ENCODE measurements around the gene SETD1A.

Gene SETD1A

GRCh38 chr16:30989469-30990047, 32.0 kb downstream of the SETD1A start:
- no peak overlapping the region for H3K4me3 ChIP-seq
- peaks cover 0 to 13% (median 0%) of the 10 kb centered on the region in 3 donors for H3K36me3 ChIP-seq
- no peak overlapping the region for H3K27ac ChIP-seq
- TF ChIP-seq, protein P1, sequence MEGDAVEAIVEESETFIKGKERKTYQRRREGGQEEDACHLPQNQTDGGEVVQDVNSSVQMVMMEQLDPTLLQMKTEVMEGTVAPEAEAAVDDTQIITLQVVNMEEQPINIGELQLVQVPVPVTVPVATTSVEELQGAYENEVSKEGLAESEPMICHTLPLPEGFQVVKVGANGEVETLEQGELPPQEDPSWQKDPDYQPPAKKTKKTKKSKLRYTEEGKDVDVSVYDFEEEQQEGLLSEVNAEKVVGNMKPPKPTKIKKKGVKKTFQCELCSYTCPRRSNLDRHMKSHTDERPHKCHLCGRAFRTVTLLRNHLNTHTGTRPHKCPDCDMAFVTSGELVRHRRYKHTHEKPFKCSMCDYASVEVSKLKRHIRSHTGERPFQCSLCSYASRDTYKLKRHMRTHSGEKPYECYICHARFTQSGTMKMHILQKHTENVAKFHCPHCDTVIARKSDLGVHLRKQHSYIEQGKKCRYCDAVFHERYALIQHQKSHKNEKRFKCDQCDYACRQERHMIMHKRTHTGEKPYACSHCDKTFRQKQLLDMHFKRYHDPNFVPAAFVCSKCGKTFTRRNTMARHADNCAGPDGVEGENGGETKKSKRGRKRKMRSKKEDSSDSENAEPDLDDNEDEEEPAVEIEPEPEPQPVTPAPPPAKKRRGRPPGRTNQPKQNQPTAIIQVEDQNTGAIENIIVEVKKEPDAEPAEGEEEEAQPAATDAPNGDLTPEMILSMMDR (IDR thresholded peaks at IDR 0.05) = no peak
- no peaks in the 10 kb centered on the region for H3K9me3 ChIP-seq
- H3K4me1 ChIP-seq = peaks cover 0 to 15% (median 11%) of the 10 kb centered on the region in 4 donors
- intact Hi-C loops (cut with DNase I; ENCODE audit: low total_unique reads) = loop anchor here (5.0 to 10.0 kb wide), 4 partner anchors 83 to 885 kb away; partner anchors contain the start of genes ZNF267, ZNF646 and ZNF668
- DNase-seq = no peak
- no peaks in the 10 kb centered on the region for H3K27me3 ChIP-seq

DNA sequence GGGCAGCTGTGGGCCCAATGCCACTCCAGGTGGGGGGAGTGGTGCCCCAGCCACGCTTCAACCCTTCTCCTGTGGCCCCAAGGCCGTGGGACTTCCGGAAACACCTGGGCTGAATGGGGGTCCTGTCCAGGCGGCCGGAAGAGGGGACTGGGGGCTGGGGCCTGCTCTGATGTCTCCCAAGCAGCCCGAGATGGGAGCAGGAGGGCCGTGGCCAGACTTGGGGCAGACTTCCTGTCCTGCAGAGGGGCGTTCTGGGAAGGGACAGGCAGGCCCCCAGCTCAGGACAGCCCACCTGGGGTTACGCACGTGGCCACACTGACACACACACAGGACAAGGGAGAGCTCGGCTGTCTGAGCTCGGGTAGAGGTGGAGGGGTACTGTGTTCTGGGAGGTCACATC, 32.6 kb downstream of the SETD1A start:
- Histone ChIP-seq H3K36me3 (peaks cover 0 to 10% (median 0%) of the 10 kb centered on the region in 3 donors), H3K9me3 (no peaks in the 10 kb centered on the region), H3K4me1 (peaks cover 0 to 13% (median 8%) of the 10 kb centered on the region in 4 donors), H3K27ac (no peak overlapping the region), H3K4me3 (no peak overlapping the region), H3K27me3 (no peaks in the 10 kb centered on the region)
- no peak for DNase-seq
- intact Hi-C loops (cut with DNase I; ENCODE audit: low total_unique reads) = no loop called here
- TF ChIP-seq, protein P1 (IDR thresholded peaks at IDR 0.05) = no peak

DNA sequence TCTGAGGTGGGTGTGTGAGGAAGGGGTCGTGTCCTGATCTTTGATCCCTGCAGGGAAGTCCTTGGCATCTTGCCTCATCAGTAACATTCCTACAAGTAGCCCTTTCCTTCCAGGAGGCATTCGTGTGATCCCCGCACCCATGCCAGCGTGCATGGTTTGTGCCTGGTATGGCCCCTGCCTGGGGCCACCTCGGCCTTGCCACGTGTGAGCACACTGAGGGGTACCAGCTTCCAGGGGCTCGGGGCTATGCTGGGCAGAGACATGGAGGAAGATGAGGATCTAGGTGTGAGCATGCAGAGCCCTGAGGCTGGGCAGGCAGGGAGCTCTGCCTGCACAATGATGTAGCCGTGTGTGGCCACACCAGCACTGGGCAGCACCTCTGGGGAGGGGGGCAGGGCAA, 33.5 kb downstream of the SETD1A start:
- intact Hi-C loops (cut with DNase I; ENCODE audit: low total_unique reads) = no loop called here

GRCh38 chr16:30992276-30992780, 34.8 kb downstream of the SETD1A start:
- TF ChIP-seq, protein P1 (IDR thresholded peaks at IDR 0.05) = no peak
- Histone ChIP-seq H3K27me3 (no peaks in the 10 kb centered on the region), H3K9me3 (no peaks in the 10 kb centered on the region), H3K36me3 (peaks cover 0 to 10% (median 0%) of the 10 kb centered on the region in 3 donors), H3K27ac (no peak overlapping the region), H3K4me1 (peaks cover 0 to 11% (median 4%) of the 10 kb centered on the region in 4 donors), H3K4me3 (no peak overlapping the region)
- no peak for DNase-seq
- intact Hi-C loops (cut with DNase I; ENCODE audit: low total_unique reads) = no loop called here

More for the DNA sequence above, 33.5 kb downstream of the SETD1A start:
- no peak overlapping the region for H3K27ac ChIP-seq
- no peaks in the 10 kb centered on the region for H3K9me3 ChIP-seq
- peaks cover 0 to 10% (median 0%) of the 10 kb centered on the region in 3 donors for H3K36me3 ChIP-seq
- no peaks in the 10 kb centered on the region for H3K27me3 ChIP-seq
- H3K4me1 ChIP-seq = peaks cover 0 to 4% (median 0%) of the 10 kb centered on the region in 4 donors
- TF ChIP-seq, protein P1 (IDR thresholded peaks at IDR 0.05) = no peak
- H3K4me3 ChIP-seq = no peak overlapping the region
- DNase-seq = no peak

GRCh38 chr16:30992931-30993816, 35.6 kb downstream of the SETD1A start:
- no peaks in the 10 kb centered on the region for H3K9me3 ChIP-seq
- peaks cover 0 to 19% (median 12%) of the 10 kb centered on the region in 4 donors for H3K4me1 ChIP-seq
- peaks cover 0 to 2% (median 0%) of the 10 kb centered on the region in 3 donors for H3K36me3 ChIP-seq
- H3K27ac ChIP-seq = no peak overlapping the region
- H3K4me3 ChIP-seq = no peak overlapping the region
- DNase-seq = no peak
- TF ChIP-seq, protein P1 (IDR thresholded peaks at IDR 0.05) = no peak
- H3K27me3 ChIP-seq = no peaks in the 10 kb centered on the region
- intact Hi-C loops (cut with DNase I; ENCODE audit: low total_unique reads) = no loop called here

Measured in tibial artery (tissue), 4 donors.